Pancreas (tissue), 10 donors: ENCODE results near the gene FBXO27. TPM values are rescaled to one million over a fixed set of nuclear protein-coding genes. Genes with fewer than 3 reads are reported as not detected.

ENCODE experiments used
- ATAC-seq, 4 donors: fragments of 200-7000 bp; cut with Tn5 transposase; one replicate each; pipeline versions ENCODE4 v1.8.0 to v1.9.1; 2020; ENCODE audit warnings: mild to moderate bottlenecking in 4 of 4, moderate library complexity in 4 of 4
- DNase-seq, 6 donors: peaks; one replicate each; pipeline ENCODE4 v3.0.0-alpha.2; 2020
- FAIRE-seq: peaks from 2 replicates; lab custom pipeline; 2012; peaks lifted over from hg19 to GRCh38; lab: Jason Lieb, UNC
- H3K27ac ChIP-seq, 4 donors: fragments of 200-600 bp; sonication (generic); 1 replicate in 3 of 4; 2 replicates in 1 of 4; pipeline versions ENCODE4 v1.5.0 to v1.8.0; 2020
- H3K27me3 ChIP-seq, 4 donors: fragments of 200-600 bp; one replicate each; pipeline ENCODE4 v1.8.0; 2021
- H3K36me3 ChIP-seq, 3 donors: fragments of 200-600 bp; sonication (generic) in 1 of 3; one replicate each; pipeline versions ENCODE4 v1.5.0 to v1.8.0; 2020 to 2021
- H3K4me1 ChIP-seq, 3 donors: fragments of 200-600 bp; one replicate each; pipeline ENCODE4 v1.8.0; 2021
- H3K4me3 ChIP-seq, 4 donors: fragments of 200-600 bp; sonication (generic) in 2 of 4; one replicate each; pipeline versions ENCODE4 v1.5.0 to v1.8.0; 2020 to 2021
- H3K9me3 ChIP-seq, 4 donors: fragments of 200-600 bp; one replicate each; pipeline ENCODE4 v1.8.0; 2021
- CTCF ChIP-seq, 4 donors: fragments of 200-600 bp; sonication (generic) in 3 of 4; IDR thresholded peaks; one replicate each; pipeline versions ENCODE4 v1.5.0 to v1.8.0; 2021; ENCODE audit warnings: antibody characterized with exemption in 4 of 4
- WGBS, 2 donors: extraction: QIAGEN DNeasy Blood & Tissue Kit; methylation state at CpG; one replicate each; pipeline ENCODE4 v1.1.7; 2013; 5-methylcytosine and 5-hydroxymethylcytosine counted together
- intact Hi-C, 3 donors: fragments of 100-400 bp; cut with DNase I; formaldehyde crosslinking; loops; one replicate each; pipeline versions ENCODE4 v1.11.1 to v1.14.2; 2022
- polyA plus RNA-seq, 2 donors: library from polyadenylated mRNA; stranded (reverse); fragments of 200-250 nt; gene quantifications; one replicate each; pipeline ENCODE4 v1.2.3, GENCODE V29; 2013
- total RNA-seq, 6 donors: library from RNA; stranded (reverse); fragmentation: NEBNext Ultra II Directional in 4 of 6; extraction: Animal tissue kit (Norgen Biotek cat#: 25700) in 4 of 6; gene quantifications; one replicate each; pipeline versions ENCODE4 v1.2.1 to v1.2.4, GENCODE V29; 2021 to 2023
- donor health status: healthy with polysubstance abuse.
- donor health status: DM: no; HTN: no; CAD: no; lungs with moderate emphysema.
- donor health status: DM: no; HTN: no; CAD: no.
- donor health status: control.
- donor health status: control.
- donor health status: Bipolar disorder and iron deficiency.
- donor health status: DM: yes; HTN: yes; CAD: no.
- donor health status: DM: no; HTN: no; CAD: no.
- donor health status: DM: no; HTN: no; CAD: no.
- donor health status: DM: yes; HTN: yes; CAD: no.

FBXO27 gene
- total and polyA plus RNA-seq, 8 donors = 1.0 to 5.5 (median 3.8) TPM

DNA sequence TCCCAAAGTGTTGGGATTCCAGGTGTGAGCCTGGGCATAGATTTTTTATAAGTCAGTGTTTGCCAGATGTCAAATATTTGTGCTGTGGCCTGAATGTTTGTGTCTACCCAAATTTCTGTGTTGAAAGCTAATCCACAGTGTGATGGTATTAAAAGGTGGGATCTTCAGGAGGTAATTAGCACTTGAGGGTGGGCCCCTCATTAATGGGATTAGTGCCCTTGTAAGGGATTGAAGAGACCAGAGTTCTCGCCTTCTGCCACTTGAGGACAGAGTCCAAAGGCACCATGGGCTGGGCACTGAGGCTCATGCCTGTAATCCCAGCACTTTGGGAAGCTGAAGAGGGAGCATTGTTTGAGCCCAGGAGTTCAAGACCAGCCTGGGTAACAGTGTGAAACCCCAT lies 47.1 kb downstream of the FBXO27 start:
- WGBS, 2 donors = 80 to 88% methylated on average over 1 of the region's 1 CpG
- no peak for ATAC-seq
- TF ChIP-seq CTCF (IDR thresholded peaks at IDR 0.05) = no peak
- no peaks in the 10 kb centered on the region for H3K36me3 ChIP-seq
- H3K27me3 ChIP-seq = no peaks in the 10 kb centered on the region
- DNase-seq = no peak
- no peaks in the 10 kb centered on the region for H3K4me1 ChIP-seq
- intact Hi-C loops = no loop called here
- FAIRE-seq = no peak
- no peak overlapping the region for H3K4me3 ChIP-seq
- no peaks in the 10 kb centered on the region for H3K9me3 ChIP-seq
- no peak overlapping the region for H3K27ac ChIP-seq

- no peak overlapping the region for H3K27ac ChIP-seq
- no peak for FAIRE-seq
- intact Hi-C loops = no loop called here
These were observed 51.6 kb downstream of the FBXO27 start for GRCh38 chr19:38980583-38981374.

DNA sequence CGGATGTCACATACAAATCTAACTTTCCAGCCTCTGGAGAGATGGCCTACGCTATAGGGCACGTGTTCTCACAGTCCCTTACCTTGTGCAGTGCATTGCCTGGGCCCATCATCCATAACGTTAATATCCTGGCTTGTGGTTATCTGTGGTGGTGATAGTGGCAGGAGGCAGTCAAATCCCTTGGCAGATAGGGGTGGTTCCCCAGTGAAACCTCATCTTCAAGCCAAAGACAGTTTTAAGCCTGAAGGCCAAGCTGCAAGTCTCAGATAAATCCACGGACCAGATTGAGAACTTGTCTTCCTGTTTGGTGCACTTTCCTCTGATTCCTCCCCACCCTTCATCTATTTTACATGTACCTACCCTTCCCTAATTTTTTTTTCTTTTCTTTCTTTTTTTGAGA lies 52.5 kb downstream of the FBXO27 start:
- DNase-seq = no peak
- TF ChIP-seq CTCF (IDR thresholded peaks at IDR 0.05) = no peak
- FAIRE-seq = no peak
- Histone ChIP-seq H3K36me3 (no peaks in the 10 kb centered on the region), H3K4me3 (no peak overlapping the region), H3K4me1 (peaks cover 4 to 14% (median 12%) of the 10 kb centered on the region in 3 donors), H3K27me3 (no peaks in the 10 kb centered on the region), H3K9me3 (no peaks in the 10 kb centered on the region), H3K27ac (no peak overlapping the region)
- no peak for ATAC-seq
- WGBS, 2 donors = 63 to 73% methylated on average over 5 of the region's 5 CpGs
- intact Hi-C loops = no loop called here

More at GRCh38 chr19:38980583-38981374, 51.6 kb downstream of the FBXO27 start:
- TF ChIP-seq CTCF (IDR thresholded peaks at IDR 0.05) = no peak
- ATAC-seq = no peak
- Histone ChIP-seq H3K36me3 (no peaks in the 10 kb centered on the region), H3K4me3 (no peak overlapping the region), H3K4me1 (peaks cover 4 to 14% (median 12%) of the 10 kb centered on the region in 3 donors), H3K27me3 (no peaks in the 10 kb centered on the region), H3K9me3 (no peaks in the 10 kb centered on the region)
- no peak for DNase-seq
- WGBS, 2 donors = 87 to 93% methylated on average over 10 of the region's 10 CpGs

GRCh38 chr19:38978326-38978689 lies 54.0 kb downstream of the FBXO27 start:
- FAIRE-seq = no peak
- Histone ChIP-seq H3K9me3 (no peaks in the 10 kb centered on the region), H3K4me1 (peaks cover 4 to 21% (median 12%) of the 10 kb centered on the region in 3 donors), H3K27me3 (no peaks in the 10 kb centered on the region), H3K27ac (peak overlapping the region in 1 of 4 donors; percentile 16), H3K4me3 (no peak overlapping the region), H3K36me3 (no peaks in the 10 kb centered on the region)
- no peak for ATAC-seq
- intact Hi-C loops = no loop called here
- TF ChIP-seq CTCF (IDR thresholded peaks at IDR 0.05) = no peak
- 38 to 44% methylated on average over 3 of the region's 3 CpGs for whole genome bisulfite sequencing, 2 donors
- DNase-seq = no peak
